ENCODE results near the gene CPSF4L.
"Not testable (repeated sequence)": the region's sequence is repeated elsewhere in the genome, so short reads cannot be mapped to it uniquely, and the experiment has no call there.

CPSF4L gene

GRCh38 chr17:73261617-73261951 lies at the start of gene CPSF4L:
CPSF4L (minus strand) TSS chr17:73261880; CDS start chr17:73261818, 62 bp downstream.
- no peak for DNase-seq

- no peak for DNase-seq
These were observed 49.7 kb upstream of the CPSF4L start for GRCh38 chr17:73311428-73311780.

GRCh38 chr17:73309727-73310596 lies 48.3 kb upstream of the CPSF4L start:
- no peak for DNase-seq

- DNase-seq = not testable (repeated sequence)
These were observed 47.3 kb upstream of the CPSF4L start for GRCh38 chr17:73308959-73309358.

GRCh38 chr17:73308017-73308823 lies 46.5 kb upstream of the CPSF4L start:
- DNase-seq = no peak

- no peak for DNase-seq
These were observed 45.5 kb upstream of the CPSF4L start for GRCh38 chr17:73307130-73307529.

GRCh38 chr17:73305845-73306836 lies 44.5 kb upstream of the CPSF4L start:
- no peak for DNase-seq

GRCh38 chr17:73304971-73305812 lies 43.5 kb upstream of the CPSF4L start:
- DNase-seq = no peak

- no peak for DNase-seq
These were observed 42.8 kb upstream of the CPSF4L start for GRCh38 chr17:73304438-73304837.

- no peak for DNase-seq
These were observed 40.5 kb upstream of the CPSF4L start for GRCh38 chr17:73302189-73302588.

- no peak for DNase-seq
These were observed 39.7 kb upstream of the CPSF4L start for GRCh38 chr17:73301369-73301768.

- DNase-seq = no peak
These were observed 38.7 kb upstream of the CPSF4L start for GRCh38 chr17:73300392-73300791.

GRCh38 chr17:73297934-73298861 lies 36.5 kb upstream of the CPSF4L start:
- DNase-seq = no peak

- DNase-seq = no peak
These were observed 31.8 kb upstream of the CPSF4L start for GRCh38 chr17:73293480-73293911.

- DNase-seq = no peak
These were observed 31.4 kb upstream of the CPSF4L start for GRCh38 chr17:73293031-73293430.

GRCh38 chr17:73292031-73292531 lies 30.4 kb upstream of the CPSF4L start:
- no peak for DNase-seq

GRCh38 chr17:73291260-73291801 lies 29.7 kb upstream of the CPSF4L start:
- no peak for DNase-seq

- DNase-seq = no peak
These were observed 28.9 kb upstream of the CPSF4L start for GRCh38 chr17:73290399-73291259.

All from activated naive CD4-positive, alpha-beta T cell treated with anti-CD3 and anti-CD28 coated beads, Interleukin-2, amount 50 U/mL, for 16 hours (primary cell).